GM18519 (cell line): ENCODE data around the gene DOK3.
A peak's percentile ranks its signal among the peaks of the same experiment; 100 is the strongest.

ENCODE experiments used
- ATAC-seq: cut with Tn5 transposase; IDR thresholded peaks from one replicate; pipeline ENCODE4 v1.9.1; 2021; ENCODE audit warnings: mild to moderate bottlenecking, moderate library complexity; ENCODE audit not compliant: unreplicated experiment, low FRiP score

The DOK3 gene

GRCh38 chr5:177501874-177502678 lies 7.5 kb downstream of the DOK3 start:
- no peak for ATAC-seq

DNA sequence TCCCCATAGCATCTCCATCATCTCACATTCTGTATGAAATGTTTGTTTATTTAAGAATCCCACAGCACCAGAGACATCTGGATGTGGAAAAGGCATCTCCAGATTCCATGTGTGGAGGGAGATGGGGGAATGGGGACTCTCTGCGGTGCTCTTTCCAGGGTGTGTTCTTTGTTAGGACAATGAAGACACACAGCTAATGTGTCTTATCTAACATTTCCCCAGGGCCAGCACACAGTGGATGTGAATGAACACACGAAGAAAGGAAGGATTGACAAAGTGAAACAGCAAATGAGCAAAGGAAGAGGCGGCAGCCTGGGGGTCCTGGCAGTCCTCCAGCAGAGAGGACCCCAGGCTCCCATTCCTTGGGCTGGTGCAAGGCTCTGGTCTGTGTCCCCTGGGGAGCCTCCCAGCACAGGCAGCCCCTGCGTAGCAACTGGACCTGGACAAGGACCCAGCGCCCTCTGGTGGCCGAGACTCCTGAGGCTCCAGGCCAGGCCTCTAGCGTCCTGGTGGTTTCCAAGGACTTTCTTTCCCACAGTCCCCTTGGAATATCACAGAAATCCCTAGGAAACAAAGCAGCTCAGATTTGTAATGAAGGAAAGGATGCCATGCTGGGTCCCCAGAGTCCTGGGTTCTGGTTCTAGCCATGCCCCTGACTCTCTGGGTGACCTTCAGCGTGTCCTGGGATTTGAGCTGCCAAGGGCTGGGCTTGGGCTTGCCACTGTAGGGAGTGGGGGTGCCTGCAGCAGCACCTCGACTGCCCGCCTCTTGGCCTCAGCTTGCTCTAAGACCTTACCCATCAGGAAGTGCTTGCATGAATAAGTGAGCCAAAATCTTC lies 8.7 kb downstream of the DOK3 start:
- no peak for ATAC-seq

- no peak for ATAC-seq
Observed at GRCh38 chr5:177499842-177500241, 9.8 kb downstream of the DOK3 start.

DNA sequence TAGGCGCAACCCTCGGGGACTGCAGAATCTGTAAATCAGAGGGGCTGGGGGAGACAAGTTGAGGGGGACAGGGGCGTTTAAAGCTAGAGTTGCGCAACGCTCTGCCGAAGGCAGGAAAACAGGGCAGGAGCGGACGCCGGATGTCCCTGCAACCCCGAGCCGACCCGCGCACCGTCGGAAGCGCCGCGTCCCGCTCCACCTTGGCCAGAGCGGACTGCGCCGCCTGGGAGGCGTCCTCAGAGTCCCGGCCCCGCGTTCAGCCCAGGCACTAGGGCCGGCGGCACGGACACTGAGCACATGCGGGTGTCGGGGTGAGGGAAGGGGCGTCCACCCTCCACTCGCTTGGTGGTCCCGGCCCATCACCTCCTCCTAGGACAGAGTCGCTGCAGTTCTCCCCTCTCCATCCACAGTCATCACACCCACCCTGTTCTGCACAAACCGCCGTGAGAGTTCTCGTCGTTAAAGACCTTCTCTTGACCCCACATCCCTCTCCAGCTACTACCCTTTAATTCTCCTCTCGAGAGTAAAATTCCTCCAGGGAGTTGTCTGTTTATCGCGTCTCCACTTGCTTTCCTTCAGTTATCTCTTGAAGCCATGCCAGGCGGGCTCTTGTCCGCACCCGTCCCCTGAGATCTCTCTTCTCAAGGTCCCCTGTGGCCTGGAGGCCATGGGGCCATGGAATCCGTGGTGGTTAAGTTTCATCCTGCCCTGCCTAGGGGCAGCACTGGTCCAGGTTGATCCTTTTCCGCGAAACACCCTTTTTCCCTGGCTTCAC lies 11.4 kb downstream of the DOK3 start:
- no peak for ATAC-seq

- peak; percentile 63 for ATAC-seq
Observed at GRCh38 chr5:177497292-177498012, 12.2 kb downstream of the DOK3 start, which contains the start of gene PDLIM7. TSS of gene PDLIM7 (minus strand) at chr5:177497604. CDS start at chr5:177496512, 1,092 bp downstream.

DNA sequence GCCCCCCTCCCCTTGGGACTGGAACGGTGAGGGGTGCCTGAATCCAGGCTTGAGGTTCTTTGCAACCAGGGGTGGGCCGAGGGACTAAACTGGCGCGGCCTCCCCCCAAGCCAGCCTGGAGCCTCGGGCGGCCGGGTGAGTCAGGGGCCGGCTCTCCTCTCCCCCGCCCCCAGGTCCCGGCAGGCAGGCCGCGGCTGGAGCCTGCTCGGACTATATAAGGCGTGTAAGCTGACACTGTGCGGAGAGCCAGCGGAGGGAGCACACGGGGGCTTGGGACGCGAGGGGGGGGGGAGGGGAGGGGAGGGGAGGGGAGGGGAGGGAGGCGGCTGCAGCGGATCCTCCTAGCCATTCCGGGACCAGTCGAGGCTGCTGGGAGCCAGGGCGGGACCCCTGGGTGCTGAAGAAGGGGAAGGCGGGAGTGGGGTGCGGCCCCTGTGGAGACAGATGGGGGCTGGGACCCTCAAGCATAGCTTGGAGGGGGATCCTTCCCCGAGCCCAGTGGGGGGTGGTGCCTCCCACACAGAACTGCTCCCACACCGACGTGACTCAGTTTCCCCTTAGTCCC lies 12.8 kb downstream of the DOK3 start:
- ATAC-seq = peak; percentile 7

DNA sequence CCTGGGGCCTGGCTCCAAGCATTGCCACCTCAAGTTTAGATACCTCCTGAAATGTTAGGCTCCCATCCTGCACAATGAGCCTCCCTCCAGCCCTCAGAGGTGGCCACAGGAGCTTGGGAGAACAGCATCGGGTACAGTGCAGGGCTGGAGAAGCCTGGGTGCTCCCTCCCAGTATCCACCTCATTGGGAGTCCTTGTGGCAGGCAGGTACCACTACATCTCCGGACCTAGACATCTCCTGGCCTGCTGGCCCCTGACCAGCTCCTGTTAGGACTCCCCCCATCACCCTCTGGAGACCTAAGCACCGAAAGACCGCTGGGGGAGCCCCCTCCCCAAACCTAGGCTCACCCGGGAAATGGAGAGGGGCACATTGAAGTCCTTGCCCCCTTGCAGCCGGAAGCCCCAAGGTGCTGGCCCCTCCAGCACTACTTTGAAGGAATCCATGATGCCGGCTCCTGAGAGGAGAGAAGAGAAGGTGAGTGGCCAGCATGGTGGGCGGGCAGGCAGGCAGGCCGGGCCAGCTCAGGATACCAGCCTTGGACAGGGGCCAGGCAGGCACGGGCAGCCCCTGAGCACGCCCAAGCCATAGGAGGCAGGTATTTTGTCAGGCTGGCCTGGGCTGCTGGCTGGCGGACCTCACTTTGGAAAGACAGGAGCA lies 13.4 kb downstream of the DOK3 start:
- no peak for ATAC-seq

DNA sequence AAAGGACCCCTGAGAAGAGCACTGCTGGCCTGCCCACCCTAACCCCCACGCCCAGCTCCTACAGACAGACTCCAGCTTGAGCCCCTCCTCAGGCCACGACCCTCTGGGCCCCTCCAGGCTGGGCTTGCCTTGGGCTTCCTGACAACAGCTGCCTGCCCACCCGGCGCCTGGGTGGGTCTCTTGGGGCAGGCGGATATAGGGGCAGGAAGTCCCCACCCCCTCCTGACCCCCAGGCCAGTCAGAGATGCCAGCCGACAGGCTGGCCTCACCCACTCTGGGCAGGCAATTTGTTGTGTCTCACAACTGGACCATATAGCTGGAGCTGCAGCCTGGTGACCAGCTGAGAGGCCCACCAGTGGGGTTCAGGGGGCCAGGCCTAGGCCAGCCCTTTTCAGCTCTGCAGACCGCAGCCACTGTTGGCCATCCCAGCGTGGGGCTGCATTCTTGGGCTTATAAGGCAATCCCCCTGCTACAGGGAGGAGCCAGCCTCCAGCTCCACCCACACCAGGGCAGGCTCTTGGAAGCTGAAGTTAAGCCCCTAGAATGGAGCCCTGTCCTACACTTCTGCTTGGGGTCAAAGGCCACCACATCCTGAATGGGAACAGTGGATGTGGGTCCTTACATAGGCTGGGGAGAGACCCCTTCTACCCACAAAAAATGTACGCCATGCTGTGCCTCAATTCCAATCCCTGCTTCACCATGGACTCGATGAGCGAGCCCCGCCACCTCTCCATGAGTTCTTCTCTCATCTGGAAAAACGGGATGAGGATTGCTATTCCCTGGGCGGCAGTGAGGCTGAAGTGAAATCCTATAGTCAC lies 14.2 kb downstream of the DOK3 start:
- no peak for ATAC-seq

DNA sequence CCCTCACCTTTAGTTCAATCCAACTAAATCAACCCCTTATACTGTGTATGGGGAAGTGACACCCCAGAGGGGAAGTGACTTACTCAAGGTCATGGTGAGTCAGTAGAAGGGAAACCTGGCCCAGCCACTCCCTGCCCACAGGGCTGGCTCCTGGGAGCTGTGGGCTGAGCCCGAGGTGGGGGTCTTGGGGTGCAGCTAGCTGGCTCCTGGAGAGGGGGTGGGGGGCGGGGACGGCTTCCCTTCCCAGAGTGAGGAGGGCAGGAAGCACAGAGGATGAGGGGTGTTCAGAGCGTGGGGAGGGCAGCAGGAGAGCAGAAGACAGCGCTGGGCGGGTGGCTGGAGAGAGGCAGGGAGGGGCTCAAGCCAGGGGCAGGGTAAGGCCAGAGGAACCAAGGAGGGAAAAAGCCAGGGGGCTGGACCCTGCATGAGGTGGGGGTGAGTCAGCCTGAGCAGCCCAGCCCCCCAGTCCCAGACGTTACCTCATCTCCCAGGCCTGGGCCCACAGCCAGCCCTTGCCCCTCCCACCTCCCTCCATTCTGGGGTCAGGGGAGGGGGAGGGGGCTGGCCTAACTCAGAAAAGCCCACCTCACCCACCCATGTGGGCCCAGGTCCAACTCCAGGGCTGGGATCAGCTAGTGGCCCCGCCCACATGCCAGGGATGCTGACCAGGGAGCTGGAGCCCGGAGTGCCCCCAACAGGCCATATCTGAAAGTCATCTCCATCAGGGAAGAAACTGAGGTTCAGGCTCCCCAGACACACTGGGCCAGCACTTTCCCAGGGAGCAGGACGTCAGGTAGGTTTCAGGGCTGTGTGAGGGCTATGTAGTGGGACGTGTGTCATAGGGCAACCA lies 15.1 kb downstream of the DOK3 start:
- no peak for ATAC-seq

DNA sequence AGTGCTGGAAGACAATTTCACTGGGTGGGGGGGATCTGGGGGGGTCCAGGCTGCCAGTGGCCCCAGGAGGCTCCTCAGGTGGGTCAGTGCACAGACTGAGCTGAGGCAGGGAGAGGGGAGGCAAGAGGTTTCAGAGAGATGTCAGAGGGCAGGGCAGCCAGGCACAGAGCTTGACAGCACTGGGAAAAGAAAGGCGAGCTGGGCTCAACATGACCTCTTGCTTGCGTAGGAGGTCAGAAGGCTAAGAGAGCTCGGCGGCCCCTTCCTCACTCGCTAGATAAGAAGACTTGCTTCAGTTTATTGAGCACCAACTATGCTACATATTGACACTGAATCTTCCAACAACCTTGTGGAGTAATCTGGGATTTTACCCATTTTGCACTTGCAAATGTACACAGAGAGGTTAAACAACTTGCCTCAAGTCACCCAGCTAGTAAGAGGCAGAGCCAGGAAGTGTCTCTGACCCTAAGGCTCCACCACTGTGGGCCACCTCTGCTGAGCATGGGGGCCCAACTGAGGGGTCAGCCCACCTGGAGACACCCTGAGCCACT lies 15.8 kb downstream of the DOK3 start:
- ATAC-seq = no peak

GRCh38 chr5:177492841-177493240 lies 16.8 kb downstream of the DOK3 start:
- no peak for ATAC-seq

DNA sequence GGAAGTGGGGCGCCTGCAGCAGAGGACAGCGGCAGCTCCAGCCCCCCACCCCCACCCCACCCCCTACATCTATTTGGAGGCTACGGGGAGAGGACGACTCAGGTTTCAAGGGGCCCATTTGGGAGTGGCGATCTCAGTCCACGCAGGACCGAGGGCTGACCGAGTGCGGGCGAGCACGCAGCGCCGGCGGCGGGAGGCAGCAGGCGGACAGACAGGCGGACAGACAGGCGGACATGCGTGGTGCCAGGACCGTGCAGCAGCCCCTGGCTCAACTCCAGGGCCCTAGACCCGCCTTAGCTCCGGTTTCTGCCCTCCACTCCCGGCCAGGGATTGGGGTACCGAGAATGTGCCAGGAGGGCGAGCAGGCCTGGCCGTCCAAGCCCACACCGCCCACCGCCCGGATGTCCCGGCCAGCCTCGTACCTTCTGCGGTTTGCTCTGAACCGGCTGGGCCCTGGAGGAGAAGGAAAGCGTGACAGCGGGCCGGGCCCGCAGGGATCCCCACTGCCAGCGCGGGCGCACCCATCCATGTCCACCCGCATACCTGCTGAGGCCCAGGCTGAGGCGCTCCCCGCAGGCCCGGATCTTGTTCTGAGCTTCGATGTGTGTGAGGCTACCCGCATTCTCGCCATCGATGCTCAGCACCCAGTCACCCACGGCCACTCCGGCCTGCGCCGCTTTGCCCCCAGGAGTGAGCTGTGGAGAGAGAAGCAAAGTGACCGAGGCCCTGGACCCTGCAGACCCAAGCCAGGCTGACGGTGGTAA lies 17.5 kb downstream of the DOK3 start:
- no peak for ATAC-seq

DNA sequence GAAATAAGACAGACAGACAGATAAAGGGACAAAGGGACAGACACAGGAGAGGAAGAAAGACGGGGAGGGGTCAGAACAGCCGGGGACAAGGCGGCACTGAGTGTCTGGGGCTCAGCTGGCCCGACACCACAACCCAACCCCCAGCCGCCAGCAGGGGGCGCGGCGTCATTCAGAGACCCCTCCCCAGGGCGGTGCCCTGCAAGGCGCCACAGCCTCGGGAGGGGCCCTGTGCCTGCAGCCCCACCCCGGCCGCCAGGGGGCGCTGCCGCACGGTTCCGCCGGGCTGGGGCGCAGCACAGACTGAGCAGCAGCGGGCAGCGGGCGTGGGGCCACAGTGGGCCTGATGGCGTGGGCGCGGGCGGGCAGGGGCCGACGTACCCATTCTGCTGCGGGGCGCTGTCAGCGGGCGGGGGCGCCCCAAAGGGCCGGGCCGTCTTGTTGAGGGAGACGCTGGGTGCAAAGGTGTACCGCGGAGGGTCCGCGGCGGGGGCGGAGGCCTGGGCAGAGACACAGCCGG lies 18.1 kb downstream of the DOK3 start:
- no peak for ATAC-seq

DNA sequence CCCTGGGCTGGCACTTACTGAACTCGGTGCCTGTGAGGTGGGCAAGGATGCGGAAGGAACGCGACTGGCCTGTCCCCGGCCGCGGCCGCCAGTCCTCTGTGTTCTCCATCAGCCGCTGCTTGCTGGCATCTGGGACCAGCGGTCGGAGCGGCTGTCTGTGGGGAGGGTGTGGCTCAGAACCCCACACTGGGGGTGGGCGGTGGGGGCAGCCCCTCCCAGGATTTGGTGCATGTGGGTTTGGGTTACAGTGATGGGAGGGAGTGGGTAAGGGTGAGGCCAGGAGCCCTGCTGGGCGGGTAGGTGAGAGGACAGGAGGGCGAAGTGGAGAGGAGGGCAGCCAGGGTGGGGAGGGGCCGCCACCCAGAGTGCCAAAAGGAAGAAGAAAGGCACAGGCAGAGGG lies 18.6 kb downstream of the DOK3 start:
- no peak for ATAC-seq

- ATAC-seq = no peak
Observed at GRCh38 chr5:177490311-177490991, 19.2 kb downstream of the DOK3 start.
